Spleen (tissue), 11 donors: ENCODE data around the gene NTNG1. TPM values are rescaled to one million over a fixed set of nuclear protein-coding genes. Genes with fewer than 3 reads are reported as not detected.

Source experiments
- DNase-seq: peaks from one replicate; pipeline ENCODE4 v3.0.0-alpha.2; 2020
- H3K27ac ChIP-seq, 8 donors: fragments of 200-600 bp; sonication (generic) in 7 of 8; 1 replicate in 4 of 8; 2 replicates in 4 of 8; pipeline versions ENCODE4 v1.5.0 to v1.8.0; 2016 to 2021; ENCODE audit warnings: inconsistent platforms in 4 of 8, mild to moderate bottlenecking in 4 of 8, moderate library complexity in 1 of 8
- H3K27me3 ChIP-seq, 7 donors: fragments of 200-600 bp; sonication (generic) in 6 of 7; replicated peaks in 1 of 7; 1 replicate in 4 of 7; 2 replicates in 3 of 7; pipeline versions ENCODE4 v1.5.0 to v1.8.0; 2016 to 2021; ENCODE audit warnings: inconsistent platforms in 3 of 7, mild to moderate bottlenecking in 1 of 7
- H3K36me3 ChIP-seq, 6 donors: fragments of 200-600 bp; sonication (generic) in 5 of 6; 1 replicate in 4 of 6; 2 replicates in 2 of 6; pipeline versions ENCODE4 v1.5.0 to v1.8.0; 2016 to 2021; ENCODE audit warnings: inconsistent platforms in 2 of 6
- H3K4me1 ChIP-seq, 6 donors: fragments of 200-600 bp; sonication (generic) in 5 of 6; 1 replicate in 3 of 6; 2 replicates in 3 of 6; pipeline versions ENCODE4 v1.5.0 to v1.8.0; 2016 to 2021; ENCODE audit warnings: inconsistent platforms in 3 of 6
- H3K4me3 ChIP-seq, 8 donors: fragments of 200-600 bp; sonication (generic) in 7 of 8; 1 replicate in 4 of 8; 2 replicates in 4 of 8; pipeline versions ENCODE4 v1.5.0 to v1.8.0; 2016 to 2021; ENCODE audit warnings: inconsistent platforms in 4 of 8, mild to moderate bottlenecking in 4 of 8, moderate library complexity in 2 of 8
- H3K9me3 ChIP-seq, 8 donors: fragments of 200-600 bp; sonication (generic) in 7 of 8; 1 replicate in 4 of 8; 2 replicates in 4 of 8; pipeline versions ENCODE4 v1.5.0 to v1.8.0; 2016 to 2021; ENCODE audit warnings: inconsistent platforms in 4 of 8
- CTCF ChIP-seq, 11 experiments: fragments of 200-600 bp in 7 of 11; fragments of 450-650 bp in 4 of 11; sonication (generic) in 4 of 11; IDR thresholded peaks in 8 of 11; conservative IDR thresholded peaks in 3 of 11; 1 replicate in 7 of 11; 2 replicates in 4 of 11; pipeline versions ENCODE4 v1.4.0 to v1.8.0; 2016 to 2021; ENCODE audit warnings: antibody characterized with exemption in 11 of 11, inconsistent platforms in 4 of 11, mild to moderate bottlenecking in 1 of 11
- POLR2A ChIP-seq, 3 donors: fragments of 450-650 bp; IDR thresholded peaks; one replicate each; pipeline ENCODE4 v1.5.1; 2017; ENCODE audit warnings: antibody characterized with exemption in 3 of 3, mild to moderate bottlenecking in 1 of 3
- POLR2AphosphoS5 ChIP-seq, 3 donors: sonication (generic); formaldehyde crosslinking; IDR thresholded peaks; one replicate each; pipeline ENCODE4 v1.5.1; 2017; ENCODE audit warnings: antibody characterized with exemption in 3 of 3
- WGBS, 5 donors: extraction: QIAGEN DNeasy Blood & Tissue Kit in 3 of 5; methylation state at CpG; one replicate each; pipeline versions ENCODE4 v1.1.5 to v1.1.7; 2013 to 2018; 5-methylcytosine and 5-hydroxymethylcytosine counted together
- intact Hi-C: fragments of 100-400 bp; cut with DNase I; formaldehyde crosslinking; loops from one replicate; pipeline ENCODE4 v1.15.0; 2023; ENCODE audit warnings: low total_unique reads
- polyA plus RNA-seq, 3 donors: library from polyadenylated mRNA; stranded (reverse); fragments of 200-250 nt; gene quantifications; one replicate each; pipeline ENCODE4 v1.2.1, GENCODE V29; 2013
- total RNA-seq, 7 donors: library from RNA; depleted of rRNA in 3 of 7; stranded (reverse); fragments of >200 nt in 3 of 7; fragmentation: NEBNext Ultra II Directional in 4 of 7; extraction: Animal tissue kit (Norgen Biotek cat#: 25700) in 4 of 7; gene quantifications; one replicate each; pipeline versions ENCODE4 v1.1.0 to v1.2.1, GENCODE V29; 2016 to 2021
- donor health status: healthy with polysubstance abuse.
- donor health status: DM: no; HTN: no; CAD: no; lungs with moderate emphysema.
- donor health status: DM: no; HTN: no; CAD: no.
- donor health status: Bipolar disorder and iron deficiency.
- donor health status: healthy.
- donor health status: DM: no; HTN: no; CAD: no.
- donor health status: DM: yes; HTN: yes; CAD: no.

NTNG1 gene
- total and polyA plus RNA-seq, 10 donors, result 0.11 to 2.0 (median 1.1) TPM

- intact Hi-C loops, result no loop called here
- no peak overlapping the region for H3K4me3 ChIP-seq
- TF ChIP-seq CTCF (IDR thresholded peaks at IDR 0.05 in 8 of 11, conservative IDR thresholded peaks at IDR 0.05 in 3 of 11) (no peak), POLR2A (IDR thresholded peaks at IDR 0.05) (no peak), POLR2AphosphoS5 (IDR thresholded peaks at IDR 0.05) (no peak)
- H3K27me3 ChIP-seq, result no peaks in the 10 kb centered on the region
- H3K36me3 ChIP-seq, result no peaks in the 10 kb centered on the region
- no peaks in the 10 kb centered on the region for H3K9me3 ChIP-seq
- H3K27ac ChIP-seq, result no peak overlapping the region
- WGBS, 5 donors, result 69 to 78% (median 72%) methylated on average over 4 of the region's 4 CpGs
- H3K4me1 ChIP-seq, result peaks cover 0 to 7% (median 0%) of the 10 kb centered on the region in 6 donors
- no peak for DNase-seq
Measured at GRCh38 chr1:107464827-107465226, 324.0 kb downstream of the NTNG1 start.

- no peak overlapping the region for H3K27ac ChIP-seq
- WGBS, 5 donors, result 86 to 95% (median 91%) methylated on average over 1 of the region's 1 CpG
- TF ChIP-seq POLR2AphosphoS5 (IDR thresholded peaks at IDR 0.05), result no peak
- TF ChIP-seq POLR2A (IDR thresholded peaks at IDR 0.05), result no peak
- TF ChIP-seq CTCF (IDR thresholded peaks at IDR 0.05 in 8 of 11, conservative IDR thresholded peaks at IDR 0.05 in 3 of 11), result no peak
- intact Hi-C loops, result no loop called here
- H3K36me3 ChIP-seq, result no peaks in the 10 kb centered on the region
- no peaks in the 10 kb centered on the region for H3K4me1 ChIP-seq
- H3K4me3 ChIP-seq, result no peak overlapping the region
- H3K27me3 ChIP-seq, result no peaks in the 10 kb centered on the region
- DNase-seq, result no peak
- H3K9me3 ChIP-seq, result no peaks in the 10 kb centered on the region
Measured at GRCh38 chr1:107467286-107467685, 326.4 kb downstream of the NTNG1 start.

GRCh38 chr1:107467811-107468210, 327.0 kb downstream of the NTNG1 start:
- Histone ChIP-seq H3K4me1 (no peaks in the 10 kb centered on the region), H3K36me3 (no peaks in the 10 kb centered on the region), H3K27me3 (no peaks in the 10 kb centered on the region), H3K4me3 (no peak overlapping the region), H3K27ac (no peak overlapping the region), H3K9me3 (no peaks in the 10 kb centered on the region)
- 77 to 91% (median 89%) methylated on average over 3 of the region's 3 CpGs for WGBS, 5 donors
- TF ChIP-seq POLR2A (IDR thresholded peaks at IDR 0.05), result no peak
- TF ChIP-seq CTCF (IDR thresholded peaks at IDR 0.05 in 8 of 11, conservative IDR thresholded peaks at IDR 0.05 in 3 of 11), result no peak
- TF ChIP-seq POLR2AphosphoS5 (IDR thresholded peaks at IDR 0.05), result no peak
- intact Hi-C loops, result no loop called here
- DNase-seq, result no peak

- H3K36me3 ChIP-seq, result no peaks in the 10 kb centered on the region
- H3K4me3 ChIP-seq, result no peak overlapping the region
- H3K27me3 ChIP-seq, result no peaks in the 10 kb centered on the region
- intact Hi-C loops, result no loop called here
- no peak for DNase-seq
- no peaks in the 10 kb centered on the region for H3K4me1 ChIP-seq
- 73 to 82% (median 81%) methylated on average over 2 of the region's 2 CpGs for WGBS, 5 donors
- no peak overlapping the region for H3K27ac ChIP-seq
- no peak for TF ChIP-seq POLR2AphosphoS5 (IDR thresholded peaks at IDR 0.05)
- no peaks in the 10 kb centered on the region for H3K9me3 ChIP-seq
Measured at GRCh38 chr1:107473065-107473464, 332.2 kb downstream of the NTNG1 start.
